Stimulated activated naive CD8-positive, alpha-beta T cell treated with anti-CD3 and anti-CD28 coated beads, Interleukin-15, Interleukin-2, amounts not matched to agents 100 ng/mL and 50 ng/mL, for 24 hours (primary cell): ENCODE data around the gene PON2.

Experiments
- H3K27ac Mint-ChIP-seq: one replicate; pipeline ENCODE4 v1.8.0; 2021; ENCODE audit warnings: mild to moderate bottlenecking, mixed read lengths
- H3K27me3 Mint-ChIP-seq: one replicate; pipeline ENCODE4 v1.8.0; 2021; ENCODE audit warnings: mixed read lengths
- H3K36me3 Mint-ChIP-seq: one replicate; pipeline ENCODE4 v1.8.0; 2021; ENCODE audit warnings: low read depth, mixed read lengths
- H3K4me1 Mint-ChIP-seq: one replicate; pipeline ENCODE4 v1.8.0; 2021; ENCODE audit warnings: low read depth, mixed read lengths
- H3K4me3 Mint-ChIP-seq: one replicate; pipeline ENCODE4 v1.8.0; 2021; ENCODE audit warnings: mild to moderate bottlenecking, mixed read lengths
- H3K9me3 Mint-ChIP-seq: one replicate; pipeline ENCODE4 v1.8.0; 2021; ENCODE audit warnings: mixed read lengths

The PON2 gene

DNA sequence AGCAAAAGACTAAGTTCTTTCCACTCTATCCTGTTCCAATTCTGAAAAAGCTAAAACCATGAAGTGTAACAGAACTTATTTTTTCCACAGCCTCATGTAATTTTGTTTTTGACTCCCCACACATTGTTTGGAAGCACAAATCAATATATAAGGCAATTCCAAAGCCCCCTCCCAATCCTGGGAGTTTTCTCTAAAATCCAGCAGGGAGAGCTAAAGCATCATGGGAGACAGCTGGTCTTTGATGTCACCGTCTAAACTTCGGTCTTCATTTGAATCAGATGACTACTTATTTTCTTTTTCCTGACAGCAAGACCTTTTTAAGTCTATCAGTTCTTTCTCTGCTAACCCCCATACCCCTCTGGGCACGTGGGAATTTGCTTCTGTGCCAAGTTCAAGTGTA lies 77.2 kb downstream of the PON2 start:
- Mint-ChIP-seq H3K27ac (no peak overlapping the region), H3K27me3 (peaks cover 3% of the 10 kb centered on the region), H3K4me3 (no peak overlapping the region), H3K4me1 (no peaks in the 10 kb centered on the region), H3K36me3 (no peaks in the 10 kb centered on the region), H3K9me3 (no peaks in the 10 kb centered on the region)
